HepG2 (cell line): Measurements from ENCODE around the gene DSCAML1. TPM values are rescaled to one million over a fixed set of nuclear protein-coding genes. Genes with fewer than 3 reads are reported as not detected.
A peak's percentile ranks its signal among the peaks of the same experiment; 100 is the strongest.

Experiments used
- ATAC-seq: fragments of 200-7000 bp; cut with Tn5 transposase; 3 replicates; pipeline ENCODE4 v1.9.1; 2020; ENCODE audit warnings: mild to moderate bottlenecking, moderate library complexity
- BruUV-seq: library from RNA; stranded (reverse); fragments of 400-500 nt; replicated peaks from 2 replicates; lab custom pipeline; 2021; lab: Mats Ljungman, UMichigan
- CTCF ChIA-PET: fragments of 300-600 bp; formaldehyde crosslinking; extraction: SDS; loops from one replicate; lab custom pipeline; 2021; ENCODE audit warnings: low total read pairs, inconsistent platforms, low intra/inter-chr PET ratio; lab: Yijun Ruan, JAX
- POLR2A ChIA-PET: fragments of 350-600 bp; sonication (Branson Sonifier 250); formaldehyde crosslinking; loops from one replicate; lab custom pipeline; 2020; ENCODE audit warnings: antibody characterized with exemption, inconsistent platforms; lab: Yijun Ruan, JAX
- DNase-seq: peaks from one replicate; pipeline ENCODE4 v3.0.0-alpha.2; 2015; ENCODE audit warnings: low spot score
- FAIRE-seq: peaks from 3 replicates; lab custom pipeline; 2011; peaks lifted over from hg19 to GRCh38; lab: Jason Lieb, UNC
- H2AFZ ChIP-seq: one replicate; pipeline ENCODE4 v1.6.1; 2011; ENCODE audit warnings: low read length, inconsistent platforms
- H3K27ac ChIP-seq: fragments of 300-600 bp; 3 replicates; pipeline ENCODE4 v1.8.0; 2011; ENCODE audit warnings: mixed run types, mild to moderate bottlenecking, mixed read lengths, low read length, inconsistent platforms; ENCODE audit not compliant: insufficient read depth; ENCODE audit errors: extremely low read length
- H3K27me3 ChIP-seq, 2 experiments: fragments of 200-600 bp in 1 of 2; 2 replicates in 1 of 2; 3 replicates in 1 of 2; pipeline versions ENCODE4 v1.6.0 to v1.8.0; 2011; ENCODE audit warnings: low read length in 2 of 2, mild to moderate bottlenecking in 2 of 2, moderate library complexity in 2 of 2, inconsistent platforms in 1 of 2; ENCODE audit not compliant: insufficient read depth in 2 of 2, control insufficient read depth in 1 of 2
- H3K36me3 ChIP-seq, 2 experiments: fragments of 200-600 bp in 1 of 2; replicated peaks in 1 of 2; 2 replicates in 1 of 2; 3 replicates in 1 of 2; pipeline versions ENCODE4 v1.5.1 to v1.8.0; 2011; ENCODE audit warnings: low read length in 2 of 2, inconsistent platforms in 1 of 2; ENCODE audit not compliant: insufficient read depth in 2 of 2, control insufficient read depth in 1 of 2
- H3K4me1 ChIP-seq: 2 replicates; pipeline ENCODE4 v1.5.1; 2012; ENCODE audit warnings: low read length, inconsistent platforms; ENCODE audit not compliant: insufficient read depth
- H3K4me2 ChIP-seq: 2 replicates; pipeline ENCODE4 v1.6.0; 2011; ENCODE audit warnings: low read depth, low read length, inconsistent platforms
- H3K4me3 ChIP-seq, 3 experiments: fragments of 200-600 bp in 1 of 3; sonication (generic), shearing (Covaris generic) in 1 of 3; replicated peaks in 1 of 3; 2 replicates each; pipeline ENCODE4 v1.5.1; 2011 to 2016; ENCODE audit warnings: low read length in 3 of 3, inconsistent platforms in 2 of 3, low read depth in 2 of 3, mild to moderate bottlenecking in 2 of 3, control low read depth in 1 of 3, mixed read lengths in 1 of 3; ENCODE audit not compliant: insufficient read depth in 1 of 3
- H3K79me2 ChIP-seq: one replicate; pipeline ENCODE4 v1.6.1; 2011; ENCODE audit warnings: low read length, inconsistent platforms; ENCODE audit not compliant: insufficient read depth
- H3K9ac ChIP-seq: 2 replicates; pipeline ENCODE4 v1.6.0; 2011; ENCODE audit warnings: mild to moderate bottlenecking, low read depth, low read length, inconsistent platforms; ENCODE audit not compliant: insufficient read depth
- H3K9me3 ChIP-seq: 2 replicates; pipeline ENCODE4 v1.5.1; 2012; ENCODE audit warnings: mild to moderate bottlenecking, low read length
- H4K20me1 ChIP-seq: 2 replicates; pipeline ENCODE4 v1.6.0; 2011; ENCODE audit warnings: inconsistent platforms, mild to moderate bottlenecking, low read length, moderate library complexity; ENCODE audit not compliant: insufficient read depth
- CREB1 ChIP-seq, 2 experiments: fragments of 450-650 bp in 1 of 2; IDR thresholded peaks; 2 replicates each; pipeline ENCODE4 v1.6.1; 2016 to 2017; ENCODE audit warnings: control low read depth in 1 of 2, mild to moderate bottlenecking in 1 of 2, missing compliant biosample characterization in 1 of 2, missing genetic modification characterization in 1 of 2
- GATAD1 ChIP-seq: IDR thresholded peaks from 2 replicates; pipeline ENCODE4 v1.6.1; 2016; ENCODE audit warnings: missing genetic modification reagents, missing compliant biosample characterization
- HMGXB3 ChIP-seq: sonication (generic); formaldehyde crosslinking; IDR thresholded peaks from 2 replicates; pipeline ENCODE4 v1.4.0; 2020; ENCODE audit warnings: missing genetic modification reagents, borderline replicate concordance
- JUN ChIP-seq: sonication (generic); formaldehyde crosslinking; IDR thresholded peaks from 2 replicates; pipeline ENCODE4 v1.4.0; 2020; ENCODE audit warnings: mild to moderate bottlenecking, missing genetic modification reagents
- KLF12 ChIP-seq: sonication (generic); formaldehyde crosslinking; IDR thresholded peaks from 2 replicates; pipeline ENCODE4 v1.4.0; 2020; ENCODE audit warnings: missing genetic modification reagents, borderline replicate concordance
- MAFF ChIP-seq: IDR thresholded peaks from 2 replicates; pipeline ENCODE4 v1.6.1; 2011; ENCODE audit warnings: low read depth, low read length, improper control_type of control experiment
- NAIF1 ChIP-seq: sonication (generic); formaldehyde crosslinking; IDR thresholded peaks from 2 replicates; pipeline ENCODE4 v1.5.0; 2020; ENCODE audit warnings: mild to moderate bottlenecking, missing genetic modification reagents, borderline replicate concordance
- RORA ChIP-seq: sonication (generic); formaldehyde crosslinking; IDR thresholded peaks from 2 replicates; pipeline ENCODE4 v1.5.0; 2020; ENCODE audit warnings: mild to moderate bottlenecking, missing genetic modification reagents, moderate library complexity
- TCF7L2 ChIP-seq: IDR thresholded peaks from 2 replicates; pipeline ENCODE4 v1.6.1; 2011; ENCODE audit warnings: mild to moderate bottlenecking, low read depth, low read length, moderate library complexity
- ZFP91 ChIP-seq: sonication (generic); formaldehyde crosslinking; IDR thresholded peaks from 2 replicates; pipeline ENCODE4 v1.9.0; 2022; ENCODE audit warnings: missing genetic modification reagents, mild to moderate bottlenecking, borderline replicate concordance
- WGBS: methylation state at CpG from one replicate; pipeline ENCODE4 v1.1.6; 2017; ENCODE audit warnings: low lambda C conversion rate; 5-methylcytosine and 5-hydroxymethylcytosine counted together
- in situ Hi-C: cut with HindIII; loops from 2 replicates; pipeline ENCODE4 v1.10.0; 2017; ENCODE audit warnings: low pct_unique_long_range_greater_than_20kb; ENCODE audit not compliant: extremely low pct_ligation_motif_present
- intact Hi-C: fragments of 100-400 bp; cut with micrococcal nuclease; formaldehyde crosslinking; loops from one replicate; pipeline ENCODE4 v1.10.0; 2022; ENCODE audit not compliant: unreplicated experiment
- polyA plus RNA-seq, 8 experiments: library from polyadenylated mRNA; depleted of rRNA in 3 of 8; stranded (reverse) in 7 of 8; unstranded in 1 of 8; fragments of >200 nt; fragmentation: Illumina TruSeq in 4 of 8; extraction: Trizol in 4 of 8; gene quantifications; 2 replicates each; pipeline versions ENCODE4 v1.2.1 to v1.2.3, GENCODE V29; 2011 to 2016; ENCODE audit warnings: low read depth in 4 of 8, missing spikeins in 1 of 8, mixed read lengths in 1 of 8; ENCODE audit not compliant: insufficient read depth in 1 of 8
- total RNA-seq, 5 experiments: library from RNA; depleted of rRNA; stranded (reverse); fragments of >200 nt; fragmentation: Illumina TruSeq; extraction: Trizol; gene quantifications; 2 replicates each; pipeline ENCODE4 v1.2.3, GENCODE V29; 2016; ENCODE audit warnings: low read depth in 1 of 5

Gene DSCAML1
- total and polyA plus RNA-seq, 2 of the 13 experiments (the other 11 are each of a cell fraction or from before 2014, with no cell fraction given): 0.29 to 0.40 TPM

GRCh38 chr11:117640041-117640440 is 157.0 kb downstream of the DSCAML1 start:
- Histone ChIP-seq H4K20me1 (no peaks in the 10 kb centered on the region), H2AFZ (no peak overlapping the region), H3K9me3 (no peaks in the 10 kb centered on the region), H3K4me3 (no peak overlapping the region), H3K79me2 (no peaks in the 10 kb centered on the region), H3K4me1 (no peaks in the 10 kb centered on the region), H3K9ac (no peak overlapping the region), H3K36me3 (no peaks in the 10 kb centered on the region), H3K27me3 (peaks cover 3 to 17% of the 10 kb centered on the region in 2 experiments; a peak in 3 of 5 replicates), H3K4me2 (no peak overlapping the region), H3K27ac (no peak overlapping the region)
- 4% methylated on average over 6 of the region's 7 CpGs for WGBS
- BruUV-seq: no TSS peak
- CTCF ChIA-PET: no interaction called here
- POLR2A ChIA-PET: no interaction called here
- in situ Hi-C loops (no loop called here), intact Hi-C loops (no loop called here)
- FAIRE-seq (no peak), DNase-seq (no peak), ATAC-seq (no peak)
- peak; percentile 77; the same call in 1 of the 2 replicates for TF ChIP-seq CREB1 (IDR thresholded peaks at IDR 0.05)
- no peak for TF ChIP-seq CREB1 (CRISPR knock-in tag; IDR thresholded peaks at IDR 0.05)
- no peak for TF ChIP-seq KLF12 (CRISPR knock-in tag)

- ChIA-PET POLR2A (no interaction called here), CTCF (no interaction called here)
- DNase-seq: no peak
- Histone ChIP-seq H3K27me3 (peaks cover 3 to 13% of the 10 kb centered on the region in 2 experiments; a peak in 3 of 5 replicates), H3K4me2 (no peak overlapping the region), H4K20me1 (no peaks in the 10 kb centered on the region), H3K9me3 (no peaks in the 10 kb centered on the region), H3K9ac (no peak overlapping the region), H3K36me3 (no peaks in the 10 kb centered on the region), H3K4me1 (no peaks in the 10 kb centered on the region), H3K79me2 (no peaks in the 10 kb centered on the region), H2AFZ (no peak overlapping the region), H3K4me3 (no peak overlapping the region), H3K27ac (no peak overlapping the region)
- BruUV-seq: no TSS peak
- TF ChIP-seq HMGXB3 (CRISPR knock-in tag): no peak
- no peak for TF ChIP-seq TCF7L2
- no peak for TF ChIP-seq RORA (CRISPR knock-in tag)
- TF ChIP-seq NAIF1 (CRISPR knock-in tag): no peak
- no peak for TF ChIP-seq JUN (CRISPR knock-in tag)
- no peak for TF ChIP-seq MAFF
- no peak for TF ChIP-seq GATAD1 (CRISPR knock-in tag)
- no peak for TF ChIP-seq ZFP91 (CRISPR knock-in tag)
- WGBS: 32% methylated on average over 5 of the region's 8 CpGs
- ATAC-seq: no peak
- intact Hi-C loops (no loop called here), in situ Hi-C loops (no loop called here)
- FAIRE-seq: no peak
Observed at GRCh38 chr11:117639601-117640000, 157.4 kb downstream of the DSCAML1 start.
